ENCODE measurements around the gene CYBA.

CYBA gene

GRCh38 chr16:88626646-88627045, 24.2 kb downstream of the CYBA start:
- H3K4me3 ChIP-seq (ENCODE audit: low read depth, low read length), result no peak overlapping the region
- peaks cover 11% of the 10 kb centered on the region; the same call in 1 of the 2 replicates for H3K4me1 ChIP-seq (ENCODE audit: control insufficient read depth, insufficient read depth, low read length)
- no peak overlapping the region for H3K27ac ChIP-seq (ENCODE audit: low read depth, low read length)
- peaks cover 82% of the 10 kb centered on the region for H3K36me3 ChIP-seq (ENCODE audit: control insufficient read depth, insufficient read depth, low read length)
- H3K27me3 ChIP-seq (ENCODE audit: control insufficient read depth, insufficient read depth, low read length), result no peaks in the 10 kb centered on the region
- H3K9me3 ChIP-seq (ENCODE audit: control insufficient read depth, insufficient read depth, low read depth, low read length), result no peaks in the 10 kb centered on the region
- H3K9ac ChIP-seq (ENCODE audit: low read length), result no peak overlapping the region

- peaks cover 69% of the 10 kb centered on the region for H3K36me3 ChIP-seq (ENCODE audit: control insufficient read depth, insufficient read depth, low read length)
These were observed 25.8 kb downstream of the CYBA start for GRCh38 chr16:88624977-88625576.

DNA sequence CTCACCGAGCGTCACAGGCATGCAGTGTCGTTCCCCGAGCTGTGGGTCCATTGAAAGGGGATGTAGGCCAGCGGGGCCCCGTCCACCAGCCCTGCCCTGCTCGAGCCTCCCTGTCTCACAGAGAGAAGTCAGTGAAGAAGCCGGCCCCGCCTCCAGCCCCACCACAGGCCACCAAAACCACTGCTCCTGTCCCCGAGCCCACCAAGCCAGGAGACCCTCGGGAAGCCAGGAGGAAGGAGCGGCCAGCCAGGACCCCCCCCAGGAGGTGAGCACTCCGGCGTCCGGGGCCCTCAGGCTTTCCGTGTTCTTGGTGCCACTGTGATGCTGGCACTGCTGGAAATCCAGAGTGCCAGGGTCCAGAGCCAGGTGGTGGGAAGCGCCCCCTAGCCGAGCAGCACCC, 26.4 kb downstream of the CYBA start:
- Histone ChIP-seq H3K27me3 (ENCODE audit: control insufficient read depth, insufficient read depth, low read length) (no peaks in the 10 kb centered on the region), H3K27ac (ENCODE audit: low read depth, low read length) (no peak overlapping the region), H3K36me3 (ENCODE audit: control insufficient read depth, insufficient read depth, low read length) (peaks cover 69% of the 10 kb centered on the region), H3K9me3 (ENCODE audit: control insufficient read depth, insufficient read depth, low read depth, low read length) (no peaks in the 10 kb centered on the region), H3K4me1 (ENCODE audit: control insufficient read depth, insufficient read depth, low read length) (peaks cover 5% of the 10 kb centered on the region; the same call in 1 of the 2 replicates), H3K9ac (ENCODE audit: low read length) (no peak overlapping the region), H3K4me3 (ENCODE audit: low read depth, low read length) (no peak overlapping the region)

More at GRCh38 chr16:88624977-88625576, 25.8 kb downstream of the CYBA start:
- peaks cover 5% of the 10 kb centered on the region; the same call in 1 of the 2 replicates for H3K4me1 ChIP-seq (ENCODE audit: control insufficient read depth, insufficient read depth, low read length)
- H3K9ac ChIP-seq (ENCODE audit: low read length), result no peak overlapping the region
- H3K27ac ChIP-seq (ENCODE audit: low read depth, low read length), result no peak overlapping the region
- no peaks in the 10 kb centered on the region for H3K9me3 ChIP-seq (ENCODE audit: control insufficient read depth, insufficient read depth, low read depth, low read length)
- no peak overlapping the region for H3K4me3 ChIP-seq (ENCODE audit: low read depth, low read length)
- no peaks in the 10 kb centered on the region for H3K27me3 ChIP-seq (ENCODE audit: control insufficient read depth, insufficient read depth, low read length)

DNA sequence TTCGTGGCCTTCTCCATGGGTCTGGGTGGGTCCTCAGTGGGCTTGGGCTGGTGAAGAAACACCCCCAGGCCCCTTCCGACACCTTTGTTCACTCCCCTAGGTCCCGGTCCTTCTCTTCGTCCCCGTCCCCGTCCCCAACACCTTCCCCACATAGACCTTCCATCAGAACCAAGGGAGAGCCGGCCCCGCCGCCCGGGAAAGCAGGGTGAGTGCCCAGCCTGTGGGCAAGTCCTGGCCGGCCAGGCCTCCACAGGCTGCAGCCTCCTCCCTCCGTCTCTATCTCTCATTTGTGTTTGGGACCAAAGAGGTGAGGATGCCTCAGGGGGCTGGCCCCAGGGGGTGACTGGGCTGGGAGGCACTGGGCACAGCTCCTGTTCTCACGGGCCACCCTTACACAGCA, 27.0 kb downstream of the CYBA start:
- Histone ChIP-seq H3K27ac (ENCODE audit: low read depth, low read length) (no peak overlapping the region), H3K4me3 (ENCODE audit: low read depth, low read length) (no peak overlapping the region), H3K4me1 (ENCODE audit: control insufficient read depth, insufficient read depth, low read length) (peaks cover 5% of the 10 kb centered on the region; the same call in 1 of the 2 replicates), H3K9ac (ENCODE audit: low read length) (no peak overlapping the region), H3K9me3 (ENCODE audit: control insufficient read depth, insufficient read depth, low read depth, low read length) (no peaks in the 10 kb centered on the region), H3K36me3 (ENCODE audit: control insufficient read depth, insufficient read depth, low read length) (peaks cover 71% of the 10 kb centered on the region), H3K27me3 (ENCODE audit: control insufficient read depth, insufficient read depth, low read length) (no peaks in the 10 kb centered on the region)

DNA sequence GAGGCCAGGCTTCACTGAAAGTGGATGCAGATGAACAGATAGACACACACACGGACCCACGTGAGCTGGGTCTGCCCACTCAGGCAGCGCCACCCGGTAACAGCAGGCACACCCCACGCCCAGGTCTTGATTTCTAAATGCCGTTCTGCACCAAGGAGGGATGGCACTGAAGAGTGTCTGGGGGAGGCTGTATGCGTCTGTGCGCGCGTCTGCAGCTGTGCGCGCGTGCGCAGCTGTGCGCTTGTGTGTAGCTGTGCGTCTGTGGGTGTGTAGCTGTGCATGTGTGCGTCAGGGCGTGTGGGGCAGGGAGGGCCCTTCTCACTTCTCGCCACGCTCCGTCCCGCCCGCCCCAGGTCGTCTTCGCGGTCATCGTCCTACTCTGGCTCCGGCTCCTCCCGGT, 28.0 kb downstream of the CYBA start:
- Histone ChIP-seq H3K27me3 (ENCODE audit: control insufficient read depth, insufficient read depth, low read length) (no peaks in the 10 kb centered on the region), H3K27ac (ENCODE audit: low read depth, low read length) (no peak overlapping the region), H3K4me1 (ENCODE audit: control insufficient read depth, insufficient read depth, low read length) (no peaks in the 10 kb centered on the region; the same call in 1 of the 2 replicates), H3K4me3 (ENCODE audit: low read depth, low read length) (no peak overlapping the region), H3K36me3 (ENCODE audit: control insufficient read depth, insufficient read depth, low read length) (peaks cover 65% of the 10 kb centered on the region), H3K9me3 (ENCODE audit: control insufficient read depth, insufficient read depth, low read depth, low read length) (no peaks in the 10 kb centered on the region), H3K9ac (ENCODE audit: low read length) (no peak overlapping the region)

DNA sequence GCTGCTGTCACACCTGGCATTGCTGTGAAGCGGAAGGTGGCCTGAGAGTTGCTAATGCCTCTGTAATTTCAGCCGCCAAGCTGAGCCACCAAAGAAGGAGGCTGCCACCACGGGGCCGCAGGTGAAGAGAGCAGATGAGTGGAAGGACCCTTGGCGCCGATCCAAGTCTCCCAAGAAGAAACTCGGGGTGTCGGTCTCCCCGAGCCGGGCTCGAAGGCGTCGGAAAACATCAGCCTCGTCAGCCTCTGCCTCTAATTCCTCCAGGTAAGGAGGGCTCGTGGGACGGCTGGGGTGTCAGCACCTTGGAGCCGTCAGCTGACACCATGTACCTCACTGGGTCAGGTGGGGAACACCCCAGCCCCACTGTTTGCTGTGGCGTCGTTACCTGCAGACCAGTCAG, 28.7 kb downstream of the CYBA start:
- H3K4me1 ChIP-seq (ENCODE audit: control insufficient read depth, insufficient read depth, low read length), result no peaks in the 10 kb centered on the region; the same call in 1 of the 2 replicates
- no peak overlapping the region for H3K4me3 ChIP-seq (ENCODE audit: low read depth, low read length)
- H3K9ac ChIP-seq (ENCODE audit: low read length), result no peak overlapping the region
- H3K27ac ChIP-seq (ENCODE audit: low read depth, low read length), result no peak overlapping the region
- H3K9me3 ChIP-seq (ENCODE audit: control insufficient read depth, insufficient read depth, low read depth, low read length), result no peaks in the 10 kb centered on the region
- no peaks in the 10 kb centered on the region for H3K27me3 ChIP-seq (ENCODE audit: control insufficient read depth, insufficient read depth, low read length)
- peaks cover 60% of the 10 kb centered on the region for H3K36me3 ChIP-seq (ENCODE audit: control insufficient read depth, insufficient read depth, low read length)

GRCh38 chr16:88619859-88620815, 30.7 kb downstream of the CYBA start:
- H3K27ac ChIP-seq (ENCODE audit: low read depth, low read length), result no peak overlapping the region
- peaks cover 51% of the 10 kb centered on the region for H3K36me3 ChIP-seq (ENCODE audit: control insufficient read depth, insufficient read depth, low read length)
- H3K4me1 ChIP-seq (ENCODE audit: control insufficient read depth, insufficient read depth, low read length), result no peaks in the 10 kb centered on the region; the same call in 1 of the 2 replicates
- no peaks in the 10 kb centered on the region for H3K27me3 ChIP-seq (ENCODE audit: control insufficient read depth, insufficient read depth, low read length)
- no peak overlapping the region for H3K4me3 ChIP-seq (ENCODE audit: low read depth, low read length)
- no peak overlapping the region for H3K9ac ChIP-seq (ENCODE audit: low read length)
- H3K9me3 ChIP-seq (ENCODE audit: control insufficient read depth, insufficient read depth, low read depth, low read length), result no peaks in the 10 kb centered on the region

- Histone ChIP-seq H3K27ac (ENCODE audit: low read depth, low read length) (no peak overlapping the region), H3K9me3 (ENCODE audit: control insufficient read depth, insufficient read depth, low read depth, low read length) (no peaks in the 10 kb centered on the region), H3K9ac (ENCODE audit: low read length) (no peak overlapping the region), H3K4me1 (ENCODE audit: control insufficient read depth, insufficient read depth, low read length) (no peaks in the 10 kb centered on the region; the same call in 1 of the 2 replicates), H3K36me3 (ENCODE audit: control insufficient read depth, insufficient read depth, low read length) (peaks cover 47% of the 10 kb centered on the region), H3K27me3 (ENCODE audit: control insufficient read depth, insufficient read depth, low read length) (no peaks in the 10 kb centered on the region), H3K4me3 (ENCODE audit: low read depth, low read length) (no peak overlapping the region)
These were observed 31.7 kb downstream of the CYBA start for GRCh38 chr16:88618956-88619667.

GRCh38 chr16:88618182-88618955, 32.5 kb downstream of the CYBA start:
- Histone ChIP-seq H3K9me3 (ENCODE audit: control insufficient read depth, insufficient read depth, low read depth, low read length) (no peaks in the 10 kb centered on the region), H3K4me3 (ENCODE audit: low read depth, low read length) (no peak overlapping the region), H3K27ac (ENCODE audit: low read depth, low read length) (no peak overlapping the region), H3K36me3 (ENCODE audit: control insufficient read depth, insufficient read depth, low read length) (peaks cover 47% of the 10 kb centered on the region), H3K4me1 (ENCODE audit: control insufficient read depth, insufficient read depth, low read length) (no peaks in the 10 kb centered on the region; the same call in 1 of the 2 replicates), H3K9ac (ENCODE audit: low read length) (no peak overlapping the region), H3K27me3 (ENCODE audit: control insufficient read depth, insufficient read depth, low read length) (no peaks in the 10 kb centered on the region)

DNA sequence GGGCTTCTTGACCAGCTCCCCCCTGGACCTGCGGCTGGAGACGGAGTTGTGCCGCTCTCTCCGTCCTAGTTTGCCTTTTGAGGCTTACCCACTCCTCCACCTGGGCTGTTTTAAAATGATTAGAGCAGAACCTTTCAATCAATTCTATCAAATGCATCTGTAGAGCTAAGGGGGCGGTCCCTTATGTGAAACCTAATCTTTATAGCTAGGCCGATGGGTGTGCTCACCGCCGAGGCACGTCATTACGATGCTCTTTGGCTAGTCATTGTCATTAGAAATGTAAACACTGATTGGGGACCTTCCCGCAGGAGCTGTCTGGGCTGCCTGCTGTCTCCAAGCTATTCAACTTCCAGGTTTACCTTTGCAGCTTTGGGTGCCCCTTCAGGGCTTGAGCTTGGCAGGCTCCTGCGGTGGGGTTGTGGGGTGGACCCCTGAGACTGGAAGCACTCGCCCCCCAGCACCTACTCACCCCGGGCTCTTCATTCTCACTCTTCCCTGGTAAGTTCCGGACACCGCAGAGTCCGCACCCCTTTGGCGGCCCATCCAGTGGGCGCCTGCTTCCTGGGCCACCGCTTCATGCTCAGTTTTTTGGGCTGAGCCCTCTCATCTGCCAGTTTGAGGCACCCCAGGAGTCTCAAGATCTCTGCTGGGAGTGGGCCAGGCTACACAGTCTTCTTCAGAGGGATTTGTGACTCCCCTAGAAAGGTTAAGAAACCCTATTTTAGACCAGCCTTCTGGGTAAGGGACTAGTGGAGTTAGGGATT, 33.4 kb downstream of the CYBA start:
- Histone ChIP-seq H3K27ac (ENCODE audit: low read depth, low read length) (no peak overlapping the region), H3K36me3 (ENCODE audit: control insufficient read depth, insufficient read depth, low read length) (peaks cover 45% of the 10 kb centered on the region), H3K4me1 (ENCODE audit: control insufficient read depth, insufficient read depth, low read length) (no peaks in the 10 kb centered on the region; the same call in 1 of the 2 replicates), H3K27me3 (ENCODE audit: control insufficient read depth, insufficient read depth, low read length) (no peaks in the 10 kb centered on the region), H3K9ac (ENCODE audit: low read length) (no peak overlapping the region), H3K4me3 (ENCODE audit: low read depth, low read length) (no peak overlapping the region), H3K9me3 (ENCODE audit: control insufficient read depth, insufficient read depth, low read depth, low read length) (no peaks in the 10 kb centered on the region)

All from HUES6 (cell line).